CD4-positive, alpha-beta memory T cell (primary cell): ENCODE results near the gene MYADML2. TPM values are rescaled to one million over a fixed set of nuclear protein-coding genes. Genes with fewer than 3 reads are reported as not detected.

Experiments used
- CTCF ChIA-PET: fragments of 350-600 bp; sonication (Branson Sonifier 250); formaldehyde crosslinking; loops from one replicate; lab custom pipeline; 2021; ENCODE audit warnings: inconsistent platforms; ENCODE audit not compliant: partially characterized antibody; lab: Charles Lee
- POLR2A ChIA-PET: fragments of 350-600 bp; sonication (Branson Sonifier 250); formaldehyde crosslinking; loops from one replicate; lab custom pipeline; 2021; ENCODE audit not compliant: partially characterized antibody; lab: Charles Lee
- DNase-seq, 5 donors: peaks; one replicate each; pipeline versions ENCODE4 v3.0.0 to v3.0.0-alpha.2; 2020 to 2022; ENCODE audit warnings: mixed read lengths in 1 of 5
- H3K27ac ChIP-seq: one replicate; pipeline ENCODE4 v1.7.0; 2013; ENCODE audit warnings: low read depth, low read length
- H3K27me3 ChIP-seq: 2 replicates; pipeline ENCODE4 v1.7.0; 2013; ENCODE audit warnings: mild to moderate bottlenecking, low read length, moderate library complexity; ENCODE audit not compliant: insufficient read depth
- H3K36me3 ChIP-seq: 2 replicates; pipeline ENCODE4 v1.7.0; 2013; ENCODE audit warnings: mild to moderate bottlenecking, low read length, moderate library complexity; ENCODE audit not compliant: insufficient read depth
- H3K4me1 ChIP-seq: 2 replicates; pipeline ENCODE4 v1.7.0; 2013; ENCODE audit warnings: mild to moderate bottlenecking, low read length, moderate library complexity; ENCODE audit not compliant: insufficient read depth
- H3K4me3 ChIP-seq, 2 donors: one replicate each; pipeline ENCODE4 v1.7.0; 2013; ENCODE audit warnings: low read length in 2 of 2, mild to moderate bottlenecking in 1 of 2
- H3K9me3 ChIP-seq, 2 donors: one replicate each; pipeline ENCODE4 v1.7.0; 2013; ENCODE audit warnings: low read length in 2 of 2, control low read depth in 1 of 2; ENCODE audit not compliant: control insufficient read depth in 1 of 2
- H3K27ac Mint-ChIP-seq, 7 donors: one replicate each; pipeline ENCODE4 v1.8.0; 2020 to 2021; ENCODE audit warnings: mixed read lengths in 7 of 7, mild to moderate bottlenecking in 6 of 7, inconsistent platforms in 3 of 7, moderate library complexity in 3 of 7
- H3K27me3 Mint-ChIP-seq, 2 donors: one replicate each; pipeline ENCODE4 v1.8.0; 2020 to 2021; ENCODE audit warnings: mixed read lengths in 2 of 2
- H3K36me3 Mint-ChIP-seq, 2 donors: one replicate each; pipeline ENCODE4 v1.8.0; 2020 to 2021; ENCODE audit warnings: mixed read lengths in 2 of 2, inconsistent platforms in 1 of 2, mild to moderate bottlenecking in 1 of 2
- H3K4me1 Mint-ChIP-seq, 4 donors: one replicate each; pipeline ENCODE4 v1.8.0; 2020 to 2021; ENCODE audit warnings: mixed read lengths in 4 of 4, mild to moderate bottlenecking in 1 of 4
- H3K4me3 Mint-ChIP-seq, 8 donors: one replicate each; pipeline ENCODE4 v1.8.0; 2020 to 2021; ENCODE audit warnings: mixed read lengths in 8 of 8, mild to moderate bottlenecking in 7 of 8, moderate library complexity in 6 of 8, inconsistent platforms in 3 of 8
- H3K9me3 Mint-ChIP-seq, 8 donors: one replicate each; pipeline ENCODE4 v1.8.0; 2020 to 2021; ENCODE audit warnings: mixed read lengths in 8 of 8, mild to moderate bottlenecking in 5 of 8, inconsistent platforms in 3 of 8, moderate library complexity in 1 of 8
- intact Hi-C: fragments of 100-400 bp; cut with micrococcal nuclease; formaldehyde crosslinking; loops from one replicate; pipeline ENCODE4 v1.15.1; 2023
- polyA plus RNA-seq, 2 donors: library from polyadenylated mRNA; unstranded; fragments of 300-500 nt; fragmentation: Illumina TruSeq; gene quantifications; one replicate each; pipeline ENCODE4 v1.2.3, GENCODE V29; 2021
- total RNA-seq, 2 experiments: library from RNA; stranded (reverse); gene quantifications; one replicate each; pipeline ENCODE4 v1.2.3, GENCODE V29; 2021

Gene MYADML2
- total and polyA plus RNA-seq, 4 experiments from 2014 or later, result not detected

DNA sequence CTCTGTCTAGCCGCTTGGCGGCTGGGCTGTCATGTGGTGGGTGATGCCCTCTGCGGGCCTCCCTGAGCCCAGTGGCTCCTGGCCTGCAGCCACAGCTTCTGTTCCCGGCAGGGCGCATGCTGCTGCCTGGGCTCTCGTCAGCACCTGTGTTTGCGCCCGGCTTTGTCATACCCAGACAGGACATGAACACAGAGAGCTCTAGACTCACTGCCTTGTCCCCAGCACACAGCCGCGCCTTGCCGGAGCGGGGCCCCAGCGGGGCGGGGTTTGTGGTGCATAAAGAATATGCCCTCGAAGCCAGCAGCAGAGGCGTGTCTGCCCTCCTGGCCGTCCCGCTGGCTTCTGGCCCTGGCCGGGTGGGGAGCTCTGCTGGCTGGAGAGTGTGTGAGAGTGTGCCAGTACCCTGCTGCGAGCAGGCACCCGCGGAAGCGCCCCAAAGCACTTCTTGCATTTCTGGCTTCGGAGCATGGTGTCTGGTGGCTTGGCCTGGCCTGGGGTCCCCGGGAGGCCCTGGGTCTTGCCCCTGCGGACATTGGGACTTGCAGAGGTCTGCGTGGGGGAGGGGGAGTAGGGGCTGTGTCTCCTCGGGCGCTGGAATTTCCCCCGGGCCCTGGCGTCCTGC lies 44.8 kb upstream of the MYADML2 start:
- no peaks in the 10 kb centered on the region for H3K9me3 Mint-ChIP-seq
- no peaks in the 10 kb centered on the region for H3K27me3 ChIP-seq
- H3K9me3 ChIP-seq, result no peaks in the 10 kb centered on the region
- H3K4me3 Mint-ChIP-seq, result no peak overlapping the region
- CTCF ChIA-PET, result no interaction called here
- peaks cover 4 to 7% (median 6%) of the 10 kb centered on the region in 4 donors for H3K4me1 Mint-ChIP-seq
- peaks cover 4% of the 10 kb centered on the region in 2 donors for H3K36me3 Mint-ChIP-seq
- no peak for DNase-seq
- POLR2A ChIA-PET, result no interaction called here
- no peak overlapping the region for H3K27ac ChIP-seq
- no peak overlapping the region for H3K27ac Mint-ChIP-seq
- no peaks in the 10 kb centered on the region for H3K27me3 Mint-ChIP-seq
- intact Hi-C loops, result no loop called here
- no peaks in the 10 kb centered on the region for H3K36me3 ChIP-seq
- no peak overlapping the region for H3K4me3 ChIP-seq
- no peaks in the 10 kb centered on the region for H3K4me1 ChIP-seq

DNA sequence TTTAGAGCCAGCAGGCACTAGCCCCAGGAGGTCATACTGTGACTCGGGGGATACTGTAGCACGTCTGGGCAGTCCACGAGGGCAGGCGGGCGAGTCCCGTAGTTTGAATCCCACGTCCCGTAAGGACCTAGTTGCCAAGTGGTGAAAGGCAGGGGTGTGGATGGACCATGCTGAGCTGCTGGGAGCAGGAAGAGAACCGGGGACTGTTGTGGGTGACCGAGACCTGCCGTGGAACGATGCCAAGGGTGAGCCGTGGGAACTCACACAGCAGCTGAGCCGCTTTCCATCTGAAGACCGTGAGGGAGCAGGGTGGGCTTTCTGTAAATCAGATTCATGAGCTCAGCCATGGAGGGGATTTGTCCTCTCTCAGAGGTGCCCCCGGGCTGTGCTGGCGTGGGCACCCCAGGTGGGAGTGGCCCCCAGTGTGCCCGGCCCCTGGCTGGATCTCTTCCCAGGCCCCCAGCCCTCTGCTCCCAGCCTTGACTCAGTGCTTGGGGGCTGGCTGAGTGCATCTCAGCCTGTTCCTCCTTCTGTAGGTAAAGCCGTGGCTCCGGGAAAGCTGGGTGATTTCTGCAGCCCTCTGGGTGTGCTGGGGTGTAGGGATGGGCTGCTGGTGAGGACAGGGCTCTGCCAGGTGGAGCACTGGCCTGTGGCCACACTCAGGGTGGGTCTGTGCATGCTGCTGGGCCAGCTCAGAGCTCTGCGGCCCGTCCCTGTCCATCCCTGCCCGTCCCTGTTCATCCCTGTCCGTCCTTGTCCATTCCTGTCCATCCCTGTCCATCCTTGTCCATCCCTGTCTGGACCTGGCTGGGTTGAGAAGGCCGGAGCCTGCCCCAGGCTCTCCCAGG lies 44.0 kb upstream of the MYADML2 start:
- ChIA-PET CTCF (no interaction called here), POLR2A (no interaction called here)
- intact Hi-C loops, result no loop called here
- H3K4me1 Mint-ChIP-seq, result peaks cover 6 to 12% (median 10%) of the 10 kb centered on the region in 4 donors
- no peaks in the 10 kb centered on the region for H3K27me3 Mint-ChIP-seq
- Histone ChIP-seq H3K4me3 (no peak overlapping the region), H3K9me3 (no peaks in the 10 kb centered on the region), H3K27ac (no peak overlapping the region), H3K27me3 (no peaks in the 10 kb centered on the region), H3K36me3 (no peaks in the 10 kb centered on the region), H3K4me1 (no peaks in the 10 kb centered on the region)
- peaks cover 4 to 7% of the 10 kb centered on the region in 2 donors for H3K36me3 Mint-ChIP-seq
- DNase-seq, result no peak
- H3K4me3 Mint-ChIP-seq, result no peak overlapping the region
- H3K9me3 Mint-ChIP-seq, result no peaks in the 10 kb centered on the region
- no peak overlapping the region for H3K27ac Mint-ChIP-seq

DNA sequence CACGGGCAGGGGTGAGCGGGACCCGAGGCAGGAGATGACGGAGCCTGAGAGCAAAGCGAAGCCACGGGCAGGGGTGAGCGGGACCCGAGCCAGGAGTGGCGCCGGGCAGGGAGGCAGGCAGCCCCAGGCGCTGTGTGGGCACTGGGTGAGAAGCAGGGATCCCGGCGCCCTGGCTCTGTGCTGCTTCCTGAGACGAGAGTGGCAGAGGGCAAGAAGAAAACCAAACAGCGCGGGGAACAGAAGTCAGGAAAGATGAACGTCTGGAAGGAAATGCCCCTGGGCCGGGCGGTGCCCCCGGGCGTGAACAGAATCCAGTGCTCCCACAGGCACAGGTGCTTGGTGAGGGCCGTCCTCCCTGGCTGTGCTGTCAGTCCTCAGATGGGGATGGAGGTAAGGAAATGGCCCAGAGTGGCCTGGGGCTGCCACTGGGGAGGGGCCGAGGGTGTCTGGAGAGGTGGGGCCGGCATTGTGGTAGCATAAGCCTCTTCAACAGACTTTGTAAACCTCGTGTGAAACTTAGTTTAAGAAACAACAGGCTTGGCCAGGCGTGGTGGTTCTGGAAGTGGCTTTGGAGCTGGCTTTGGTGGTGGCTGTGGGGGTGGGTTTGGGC lies 40.2 kb upstream of the MYADML2 start:
- Mint-ChIP-seq H3K27me3 (no peaks in the 10 kb centered on the region), H3K4me3 (no peak overlapping the region), H3K4me1 (peaks cover 8 to 17% (median 11%) of the 10 kb centered on the region in 4 donors), H3K27ac (no peak overlapping the region), H3K36me3 (peaks cover 7 to 15% of the 10 kb centered on the region in 2 donors), H3K9me3 (no peaks in the 10 kb centered on the region)
- Histone ChIP-seq H3K4me1 (no peaks in the 10 kb centered on the region), H3K27ac (no peak overlapping the region), H3K36me3 (peaks cover 12% of the 10 kb centered on the region), H3K27me3 (no peaks in the 10 kb centered on the region), H3K4me3 (no peak overlapping the region), H3K9me3 (no peaks in the 10 kb centered on the region)
- intact Hi-C loops, result no loop called here
- no peak for DNase-seq
- POLR2A ChIA-PET, result no interaction called here
- CTCF ChIA-PET, result no interaction called here

DNA sequence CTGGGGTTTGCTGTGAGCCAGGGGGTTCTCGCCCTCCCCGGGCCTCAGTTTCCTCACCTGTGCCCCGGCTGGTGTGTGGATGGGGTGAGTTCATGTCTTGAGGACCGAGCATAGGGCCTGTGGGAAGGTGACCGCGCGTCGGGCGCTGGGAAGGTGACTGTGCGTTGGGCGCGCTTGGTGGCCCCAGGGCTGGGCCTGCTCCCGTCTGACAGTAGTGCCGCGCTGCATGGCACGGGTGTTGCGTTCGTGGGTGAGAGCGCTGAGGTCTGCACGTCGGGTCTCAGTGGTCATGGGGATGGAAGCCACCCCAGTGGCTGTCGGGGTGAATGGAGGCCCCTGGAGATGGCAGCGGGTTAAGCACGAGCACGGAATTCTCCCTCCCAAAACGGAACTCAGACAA lies 39.6 kb upstream of the MYADML2 start:
- peaks cover 8 to 17% (median 11%) of the 10 kb centered on the region in 4 donors for H3K4me1 Mint-ChIP-seq
- DNase-seq, result no peak
- Histone ChIP-seq H3K27ac (no peak overlapping the region), H3K9me3 (no peaks in the 10 kb centered on the region), H3K36me3 (peaks cover 12% of the 10 kb centered on the region), H3K27me3 (no peaks in the 10 kb centered on the region), H3K4me3 (no peak overlapping the region), H3K4me1 (no peaks in the 10 kb centered on the region)
- ChIA-PET POLR2A (no interaction called here), CTCF (no interaction called here)
- H3K9me3 Mint-ChIP-seq, result no peaks in the 10 kb centered on the region
- no peaks in the 10 kb centered on the region for H3K27me3 Mint-ChIP-seq
- H3K36me3 Mint-ChIP-seq, result peaks cover 7 to 15% of the 10 kb centered on the region in 2 donors
- intact Hi-C loops, result no loop called here
- no peak overlapping the region for H3K4me3 Mint-ChIP-seq
- no peak overlapping the region for H3K27ac Mint-ChIP-seq

DNA sequence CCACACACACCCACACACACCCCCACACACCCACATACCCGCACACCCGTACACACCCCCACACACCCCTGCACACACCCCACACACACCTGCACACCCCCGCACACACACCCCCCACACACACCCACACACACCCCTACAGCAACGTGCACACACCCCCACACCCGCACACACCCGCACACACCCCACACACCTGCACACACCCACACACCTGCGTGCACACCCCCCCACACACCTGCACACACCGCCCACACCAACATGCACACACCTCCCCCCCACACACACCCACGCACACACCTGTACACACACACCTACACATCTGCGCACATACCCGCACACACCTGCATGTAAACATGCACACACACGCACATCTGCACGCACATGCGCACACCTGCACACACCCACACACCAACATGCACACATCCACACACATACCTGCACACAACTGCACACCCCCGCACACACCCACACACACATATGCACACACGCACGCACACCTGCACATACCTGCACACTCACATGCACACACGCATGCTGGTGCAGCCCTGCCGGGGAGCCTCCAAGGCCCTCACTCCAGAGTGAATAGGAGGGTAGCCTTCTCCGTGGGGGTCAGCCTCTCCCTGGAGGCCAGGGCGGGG lies 37.9 kb upstream of the MYADML2 start:
- no peaks in the 10 kb centered on the region for H3K9me3 ChIP-seq
- DNase-seq, result peak in 1 of 5 donors; percentile 32
- H3K27me3 ChIP-seq, result no peaks in the 10 kb centered on the region
- no peak overlapping the region for H3K4me3 ChIP-seq
- H3K36me3 ChIP-seq, result peaks cover 12% of the 10 kb centered on the region
- H3K27ac Mint-ChIP-seq, result no peak overlapping the region
- H3K4me3 Mint-ChIP-seq, result no peak overlapping the region
- no peaks in the 10 kb centered on the region for H3K27me3 Mint-ChIP-seq
- POLR2A ChIA-PET, result no interaction called here
- intact Hi-C loops, result no loop called here
- CTCF ChIA-PET, result no interaction called here
- H3K4me1 Mint-ChIP-seq, result peaks cover 11 to 23% (median 17%) of the 10 kb centered on the region in 4 donors
- H3K36me3 Mint-ChIP-seq, result peaks cover 10 to 20% of the 10 kb centered on the region in 2 donors
- no peak overlapping the region for H3K27ac ChIP-seq
- peaks cover 13% of the 10 kb centered on the region for H3K4me1 ChIP-seq
- H3K9me3 Mint-ChIP-seq, result peaks cover 0 to under 1% (median 0%) of the 10 kb centered on the region in 8 donors

DNA sequence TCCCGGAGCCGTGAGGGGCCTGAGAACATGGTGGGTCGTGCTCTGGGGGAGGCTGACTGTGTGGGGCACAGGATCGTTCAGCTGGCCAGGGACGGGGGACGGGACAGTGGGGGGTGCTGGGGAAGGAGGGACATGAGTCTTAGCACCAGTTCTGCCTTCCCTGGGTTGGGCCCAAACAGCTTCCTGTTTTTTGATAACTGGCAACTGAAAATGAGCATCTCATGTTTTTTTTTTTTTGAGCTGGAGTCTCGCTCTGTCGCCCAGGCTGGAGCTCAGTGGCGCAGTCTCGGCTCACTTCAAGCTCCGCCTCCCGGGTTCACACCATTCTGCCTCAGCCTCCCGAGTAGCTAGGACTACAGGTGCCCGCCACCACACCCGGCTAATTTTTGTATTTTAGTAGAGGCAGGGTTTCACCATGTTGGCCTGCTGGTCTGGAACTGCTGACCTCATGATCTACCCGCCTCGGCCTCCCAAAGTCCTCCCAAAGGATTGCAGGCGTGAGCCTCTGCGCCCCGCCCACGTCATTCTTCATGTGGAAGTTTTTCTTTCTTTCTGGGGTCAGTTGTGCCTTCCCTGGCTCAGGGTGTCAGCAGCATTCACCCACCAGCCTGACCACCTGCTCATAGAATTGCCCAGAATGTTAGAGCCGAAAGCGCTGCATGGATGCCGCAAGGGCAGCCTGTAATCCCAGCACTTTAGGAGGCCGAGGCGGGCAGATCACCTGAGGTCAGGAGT lies 36.8 kb upstream of the MYADML2 start:
- Histone ChIP-seq H3K9me3 (no peaks in the 10 kb centered on the region), H3K27me3 (no peaks in the 10 kb centered on the region), H3K4me1 (peaks cover 18% of the 10 kb centered on the region), H3K4me3 (no peak overlapping the region), H3K36me3 (peaks cover 12% of the 10 kb centered on the region), H3K27ac (no peak overlapping the region)
- peaks cover 0 to 2% (median 0%) of the 10 kb centered on the region in 8 donors for H3K9me3 Mint-ChIP-seq
- peaks cover 10 to 22% of the 10 kb centered on the region in 2 donors for H3K36me3 Mint-ChIP-seq
- POLR2A ChIA-PET, result interaction anchor here (1.0 kb wide), 1 partner anchor 24 kb away, joined by 5 read pairs; no protein-coding TSS in a partner anchor
- H3K27ac Mint-ChIP-seq, result peak overlapping the region in 1 of 7 donors; percentile 25
- peaks cover 14 to 34% (median 23%) of the 10 kb centered on the region in 4 donors for H3K4me1 Mint-ChIP-seq
- H3K27me3 Mint-ChIP-seq, result no peaks in the 10 kb centered on the region
- DNase-seq, result no peak
- H3K4me3 Mint-ChIP-seq, result no peak overlapping the region
- CTCF ChIA-PET, result interaction anchor here (1.0 kb wide), 1 partner anchor 36 kb away, joined by 3 read pairs; no protein-coding TSS in a partner anchor
- intact Hi-C loops, result no loop called here
